Naive thymus-derived CD4-positive, alpha-beta T cell (primary cell): Measurements from ENCODE around the gene SLX4IP. TPM values are rescaled to one million over a fixed set of nuclear protein-coding genes. Genes with fewer than 3 reads are reported as not detected.

Experiments
- ATAC-seq: fragments of 150-1000 bp; cut with Tn5 transposase; 2 replicates; pipeline ENCODE4 v1.10.0; 2021; ENCODE audit warnings: mild to moderate bottlenecking, moderate library complexity
- CTCF ChIA-PET: fragments of 350-600 bp; sonication (Branson Sonifier 250); formaldehyde crosslinking; loops from one replicate; lab custom pipeline; 2021; ENCODE audit warnings: antibody characterized with exemption; lab: Charles Lee
- POLR2A ChIA-PET: fragments of 350-600 bp; sonication (Branson Sonifier 250); formaldehyde crosslinking; loops from one replicate; lab custom pipeline; 2021; ENCODE audit warnings: antibody characterized with exemption, inconsistent platforms; lab: Charles Lee
- DNase-seq, 9 donors: peaks; one replicate each; pipeline versions ENCODE4 v3.0.0 to v3.0.0-alpha.2; 2020 to 2022; ENCODE audit warnings: mixed read lengths in 1 of 9
- H3K27ac ChIP-seq: one replicate; pipeline ENCODE4 v1.7.0; 2013; ENCODE audit warnings: mild to moderate bottlenecking, low read depth, low read length, moderate library complexity
- H3K27me3 ChIP-seq, 2 donors: one replicate each; pipeline ENCODE4 v1.7.0; 2013; ENCODE audit warnings: low read length in 2 of 2, mild to moderate bottlenecking in 2 of 2, moderate library complexity in 2 of 2; ENCODE audit not compliant: control insufficient read depth in 2 of 2, insufficient read depth in 2 of 2
- H3K36me3 ChIP-seq, 3 experiments: 1 replicate in 2 of 3; 2 replicates in 1 of 3; pipeline ENCODE4 v1.7.0; 2013; ENCODE audit warnings: low read length in 3 of 3, mild to moderate bottlenecking in 3 of 3, moderate library complexity in 1 of 3; ENCODE audit not compliant: insufficient read depth in 3 of 3, control insufficient read depth in 2 of 3
- H3K4me1 ChIP-seq, 2 donors: one replicate each; pipeline ENCODE4 v1.7.0; 2013; ENCODE audit warnings: low read length in 2 of 2, mild to moderate bottlenecking in 2 of 2, moderate library complexity in 1 of 2; ENCODE audit not compliant: control insufficient read depth in 2 of 2, insufficient read depth in 2 of 2
- H3K4me3 ChIP-seq: 2 replicates; pipeline ENCODE4 v1.7.0; 2013; ENCODE audit warnings: mild to moderate bottlenecking, low read length
- H3K9me3 ChIP-seq, 3 experiments: 1 replicate in 2 of 3; 2 replicates in 1 of 3; pipeline ENCODE4 v1.7.0; 2013; ENCODE audit warnings: low read length in 3 of 3; ENCODE audit not compliant: control insufficient read depth in 2 of 3
- H3K27ac Mint-ChIP-seq, 9 donors: one replicate each; pipeline ENCODE4 v1.8.0; 2020 to 2022; ENCODE audit warnings: mixed read lengths in 9 of 9, mild to moderate bottlenecking in 8 of 9, moderate library complexity in 5 of 9, inconsistent platforms in 2 of 9
- H3K27me3 Mint-ChIP-seq, 5 donors: one replicate each; pipeline ENCODE4 v1.8.0; 2021 to 2022; ENCODE audit warnings: mixed read lengths in 5 of 5, mild to moderate bottlenecking in 1 of 5
- H3K36me3 Mint-ChIP-seq, 5 donors: one replicate each; pipeline ENCODE4 v1.8.0; 2020 to 2022; ENCODE audit warnings: mixed read lengths in 5 of 5, mild to moderate bottlenecking in 3 of 5, inconsistent platforms in 1 of 5
- H3K4me1 Mint-ChIP-seq, 7 donors: one replicate each; pipeline ENCODE4 v1.8.0; 2020 to 2022; ENCODE audit warnings: mixed read lengths in 7 of 7, mild to moderate bottlenecking in 3 of 7, inconsistent platforms in 1 of 7
- H3K4me3 Mint-ChIP-seq, 10 donors: one replicate each; pipeline ENCODE4 v1.8.0; 2020 to 2022; ENCODE audit warnings: mild to moderate bottlenecking in 10 of 10, mixed read lengths in 10 of 10, moderate library complexity in 6 of 10, inconsistent platforms in 2 of 10
- H3K9me3 Mint-ChIP-seq, 11 donors: one replicate each; pipeline ENCODE4 v1.8.0; 2020 to 2022; ENCODE audit warnings: mixed read lengths in 11 of 11, mild to moderate bottlenecking in 4 of 11, inconsistent platforms in 1 of 11, moderate library complexity in 1 of 11
- intact Hi-C, 2 donors: fragments of 100-400 bp; cut with micrococcal nuclease; formaldehyde crosslinking; loops; one replicate each; pipeline ENCODE4 v1.15.1; 2023
- polyA plus RNA-seq, 2 donors: library from polyadenylated mRNA; unstranded; fragments of 300-500 nt; fragmentation: Illumina TruSeq; gene quantifications; one replicate each; pipeline ENCODE4 v1.2.3, GENCODE V29; 2021
- total RNA-seq, 6 experiments: library from RNA in 5 of 6; stranded (reverse) in 5 of 6; gene quantifications; 1 replicate in 5 of 6; 2 replicates in 1 of 6; pipeline ENCODE4 v1.2.3 and lab custom pipeline; 2021 to 2026

SLX4IP gene
- total and polyA plus RNA-seq, 7 experiments from 2014 or later, result 1.6 to 8.2 (median 5.3) TPM

- ChIA-PET POLR2A (interaction anchor here (0.7 kb wide), 1 partner anchor 36 kb away, joined by 3 read pairs; no protein-coding TSS in a partner anchor), CTCF (interaction anchor here (0.9 kb wide), 1 partner anchor 21 kb away, joined by 3 read pairs; no protein-coding TSS in a partner anchor)
- Histone ChIP-seq H3K27me3 (no peaks in the 10 kb centered on the region), H3K36me3 (no peaks in the 10 kb centered on the region), H3K4me3 (no peak overlapping the region), H3K9me3 (no peaks in the 10 kb centered on the region), H3K4me1 (peaks cover 0 to 20% of the 10 kb centered on the region in 2 donors), H3K27ac (no peak overlapping the region)
- H3K27me3 Mint-ChIP-seq, result no peaks in the 10 kb centered on the region
- ATAC-seq (no peak), DNase-seq (no peak)
- intact Hi-C loops, result no loop called here
- H3K27ac Mint-ChIP-seq, result peak overlapping the region in 1 of 9 donors; percentile 9
- H3K4me3 Mint-ChIP-seq, result no peak overlapping the region
- peaks cover 0 to 3% (median 0%) of the 10 kb centered on the region in 11 donors for H3K9me3 Mint-ChIP-seq
- H3K4me1 Mint-ChIP-seq, result peaks cover 9 to 42% (median 26%) of the 10 kb centered on the region in 7 donors
- H3K36me3 Mint-ChIP-seq, result peaks cover 0 to 9% (median 4%) of the 10 kb centered on the region in 5 donors
Measured at GRCh38 chr20:10513931-10514575, 78.9 kb downstream of the SLX4IP start.

GRCh38 chr20:10516529-10516928 is 81.4 kb downstream of the SLX4IP start:
- ChIA-PET POLR2A (no interaction called here), CTCF (no interaction called here)
- DNase-seq (no peak), ATAC-seq (no peak)
- Mint-ChIP-seq H3K36me3 (peaks cover 3 to 18% (median 8%) of the 10 kb centered on the region in 5 donors), H3K4me1 (peaks cover 16 to 54% (median 38%) of the 10 kb centered on the region in 7 donors), H3K9me3 (peaks cover 0 to under 1% (median 0%) of the 10 kb centered on the region in 11 donors), H3K27me3 (no peaks in the 10 kb centered on the region), H3K27ac (no peak overlapping the region), H3K4me3 (no peak overlapping the region)
- H3K9me3 ChIP-seq, result no peaks in the 10 kb centered on the region
- intact Hi-C loops, result loop anchor here in 1 of 2 donors (5.0 kb wide), 1 partner anchor 79 kb away; the partner anchor contains the start of gene SLX4IP
- peaks cover 0 to 13% of the 10 kb centered on the region in 2 donors for H3K4me1 ChIP-seq
- no peaks in the 10 kb centered on the region for H3K36me3 ChIP-seq
- H3K27me3 ChIP-seq, result no peaks in the 10 kb centered on the region
- H3K27ac ChIP-seq, result no peak overlapping the region
- no peak overlapping the region for H3K4me3 ChIP-seq

GRCh38 chr20:10519361-10520046 is 84.4 kb downstream of the SLX4IP start:
- Mint-ChIP-seq H3K4me3 (peak overlapping the region in 1 of 10 donors; percentile 54), H3K27ac (peak overlapping the region in 1 of 9 donors; percentile 81), H3K27me3 (no peaks in the 10 kb centered on the region), H3K4me1 (peaks cover 12 to 44% (median 33%) of the 10 kb centered on the region in 7 donors), H3K9me3 (no peaks in the 10 kb centered on the region), H3K36me3 (peaks cover 3 to 28% (median 16%) of the 10 kb centered on the region in 5 donors)
- Histone ChIP-seq H3K4me1 (peaks cover 0 to 8% of the 10 kb centered on the region in 2 donors), H3K9me3 (no peaks in the 10 kb centered on the region), H3K36me3 (no peaks in the 10 kb centered on the region), H3K27me3 (no peaks in the 10 kb centered on the region), H3K27ac (no peak overlapping the region), H3K4me3 (no peak overlapping the region)
- intact Hi-C loops, result loop anchor here in 1 of 2 donors (1.0 to 5.0 kb wide), 2 partner anchors 8 to 82 kb away; partner anchors contain the start of gene SLX4IP
- peak; percentile 31 for ATAC-seq
- ChIA-PET POLR2A (no interaction called here), CTCF (no interaction called here)
- no peak for DNase-seq

GRCh38 chr20:10520528-10520927 is 85.4 kb downstream of the SLX4IP start:
- ChIA-PET POLR2A (no interaction called here), CTCF (no interaction called here)
- intact Hi-C loops, result no loop called here
- DNase-seq (no peak), ATAC-seq (no peak)
- Mint-ChIP-seq H3K27me3 (no peaks in the 10 kb centered on the region), H3K4me1 (peaks cover 12 to 39% (median 29%) of the 10 kb centered on the region in 7 donors), H3K27ac (peak overlapping the region in 2 of 9 donors; percentile 31 to 53), H3K36me3 (peaks cover under 1 to 30% (median 16%) of the 10 kb centered on the region in 5 donors), H3K9me3 (no peaks in the 10 kb centered on the region), H3K4me3 (peak overlapping the region in 1 of 10 donors; percentile 31)
- no peaks in the 10 kb centered on the region for H3K9me3 ChIP-seq
- H3K36me3 ChIP-seq, result no peaks in the 10 kb centered on the region
- H3K4me1 ChIP-seq, result peaks cover 0 to 8% of the 10 kb centered on the region in 2 donors
- no peak overlapping the region for H3K4me3 ChIP-seq
- H3K27ac ChIP-seq, result no peak overlapping the region
- no peaks in the 10 kb centered on the region for H3K27me3 ChIP-seq

- no peak overlapping the region for H3K27ac ChIP-seq
- no peaks in the 10 kb centered on the region for H3K9me3 ChIP-seq
- peak overlapping the region in 1 of 10 donors; percentile 44 for H3K4me3 Mint-ChIP-seq
- H3K4me3 ChIP-seq, result no peak overlapping the region
- intact Hi-C loops, result no loop called here
- DNase-seq (no peak), ATAC-seq (no peak)
- peaks cover 13 to 33% (median 29%) of the 10 kb centered on the region in 7 donors for H3K4me1 Mint-ChIP-seq
- no peaks in the 10 kb centered on the region for H3K36me3 ChIP-seq
- CTCF ChIA-PET, result no interaction called here
- POLR2A ChIA-PET, result no interaction called here
- H3K27me3 ChIP-seq, result no peaks in the 10 kb centered on the region
- no peaks in the 10 kb centered on the region for H3K27me3 Mint-ChIP-seq
- peaks cover 7 to 37% (median 20%) of the 10 kb centered on the region in 5 donors for H3K36me3 Mint-ChIP-seq
- peaks cover 0 to 1% of the 10 kb centered on the region in 2 donors for H3K4me1 ChIP-seq
- no peaks in the 10 kb centered on the region for H3K9me3 Mint-ChIP-seq
- peak overlapping the region in 1 of 9 donors; percentile 47 for H3K27ac Mint-ChIP-seq
Measured at GRCh38 chr20:10521068-10521831, 86.1 kb downstream of the SLX4IP start.

GRCh38 chr20:10521836-10522235 is 86.7 kb downstream of the SLX4IP start:
- Mint-ChIP-seq H3K27ac (no peak overlapping the region), H3K9me3 (no peaks in the 10 kb centered on the region), H3K4me1 (peaks cover 13 to 33% (median 28%) of the 10 kb centered on the region in 7 donors), H3K4me3 (no peak overlapping the region), H3K27me3 (no peaks in the 10 kb centered on the region), H3K36me3 (peaks cover 7 to 40% (median 20%) of the 10 kb centered on the region in 5 donors)
- intact Hi-C loops, result no loop called here
- DNase-seq (no peak), ATAC-seq (no peak)
- Histone ChIP-seq H3K36me3 (no peaks in the 10 kb centered on the region), H3K4me1 (no peaks in the 10 kb centered on the region), H3K4me3 (no peak overlapping the region), H3K9me3 (no peaks in the 10 kb centered on the region), H3K27me3 (no peaks in the 10 kb centered on the region), H3K27ac (no peak overlapping the region)
- CTCF ChIA-PET, result no interaction called here
- POLR2A ChIA-PET, result no interaction called here
